ENCODE measurements around the gene KRT71. TPM values are rescaled to one million over a fixed set of nuclear protein-coding genes. Genes with fewer than 3 reads are reported as not detected.

The KRT71 gene
- polyA plus RNA-seq, 1 experiment = not detected

- TF ChIP-seq, protein P1, sequence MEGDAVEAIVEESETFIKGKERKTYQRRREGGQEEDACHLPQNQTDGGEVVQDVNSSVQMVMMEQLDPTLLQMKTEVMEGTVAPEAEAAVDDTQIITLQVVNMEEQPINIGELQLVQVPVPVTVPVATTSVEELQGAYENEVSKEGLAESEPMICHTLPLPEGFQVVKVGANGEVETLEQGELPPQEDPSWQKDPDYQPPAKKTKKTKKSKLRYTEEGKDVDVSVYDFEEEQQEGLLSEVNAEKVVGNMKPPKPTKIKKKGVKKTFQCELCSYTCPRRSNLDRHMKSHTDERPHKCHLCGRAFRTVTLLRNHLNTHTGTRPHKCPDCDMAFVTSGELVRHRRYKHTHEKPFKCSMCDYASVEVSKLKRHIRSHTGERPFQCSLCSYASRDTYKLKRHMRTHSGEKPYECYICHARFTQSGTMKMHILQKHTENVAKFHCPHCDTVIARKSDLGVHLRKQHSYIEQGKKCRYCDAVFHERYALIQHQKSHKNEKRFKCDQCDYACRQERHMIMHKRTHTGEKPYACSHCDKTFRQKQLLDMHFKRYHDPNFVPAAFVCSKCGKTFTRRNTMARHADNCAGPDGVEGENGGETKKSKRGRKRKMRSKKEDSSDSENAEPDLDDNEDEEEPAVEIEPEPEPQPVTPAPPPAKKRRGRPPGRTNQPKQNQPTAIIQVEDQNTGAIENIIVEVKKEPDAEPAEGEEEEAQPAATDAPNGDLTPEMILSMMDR (IDR thresholded peaks at IDR 0.05; ENCODE audit: insufficient read depth, low read depth, low read length) = no peak
- Histone ChIP-seq H3K36me3 (ENCODE audit: control insufficient read depth, insufficient read depth, low read length) (no peaks in the 10 kb centered on the region), H3K4me3 (ENCODE audit: low read depth, low read length) (no peak overlapping the region), H3K27me3 (ENCODE audit: control insufficient read depth, insufficient read depth, low read length) (peaks cover 12% of the 10 kb centered on the region)
- POLR2A ChIA-PET = no interaction called here
- no peak for DNase-seq (ENCODE audit: low read depth)
- CTCF ChIA-PET = interaction anchor here (1.1 to 2.4 kb wide), 6 partner anchors 10 to 368 kb away, joined by 3 to 11 read pairs (median 6); no protein-coding TSS in a partner anchor
Observed at GRCh38 chr12:52517005-52517835, 35.7 kb downstream of the KRT71 start.

GRCh38 chr12:52515927-52516831 lies 36.8 kb downstream of the KRT71 start:
- POLR2A ChIA-PET = interaction anchor here (0.6 kb wide), 1 partner anchor 31 kb away, joined by 4 read pairs; no protein-coding TSS in a partner anchor
- no peak for DNase-seq (ENCODE audit: low read depth)
- H3K4me3 ChIP-seq (ENCODE audit: low read depth, low read length) = no peak overlapping the region
- TF ChIP-seq, protein P1 (IDR thresholded peaks at IDR 0.05; ENCODE audit: insufficient read depth, low read depth, low read length) = no peak
- CTCF ChIA-PET = interaction anchor here (0.6 to 2.4 kb wide), 11 partner anchors 9 to 369 kb away, joined by 3 to 11 read pairs (median 3); no protein-coding TSS in a partner anchor
- peaks cover 12% of the 10 kb centered on the region for H3K27me3 ChIP-seq (ENCODE audit: control insufficient read depth, insufficient read depth, low read length)
- H3K36me3 ChIP-seq (ENCODE audit: control insufficient read depth, insufficient read depth, low read length) = no peaks in the 10 kb centered on the region

DNA sequence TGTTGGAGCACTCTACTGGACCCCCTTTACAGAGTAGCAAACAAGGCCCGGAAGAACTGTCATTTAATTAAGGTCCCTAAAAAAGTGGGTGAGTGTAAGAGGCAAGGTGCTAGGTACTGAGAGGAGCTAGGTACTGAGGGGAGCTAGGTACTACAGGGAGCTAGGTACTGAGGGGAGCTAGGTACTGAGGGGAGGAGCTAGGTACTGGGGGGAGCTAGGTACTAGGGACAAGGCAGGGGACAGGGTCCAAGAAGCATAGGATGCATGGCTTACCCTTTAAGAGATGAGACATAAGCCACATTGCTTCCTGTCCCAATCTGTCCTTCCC lies 37.7 kb downstream of the KRT71 start:
- H3K4me3 ChIP-seq (ENCODE audit: low read depth, low read length) = no peak overlapping the region
- H3K36me3 ChIP-seq (ENCODE audit: control insufficient read depth, insufficient read depth, low read length) = no peaks in the 10 kb centered on the region
- CTCF ChIA-PET = interaction anchor here (1.1 to 2.4 kb wide), 3 partner anchors 9 to 364 kb away, joined by 4 to 11 read pairs (median 5); no protein-coding TSS in a partner anchor
- TF ChIP-seq, protein P1 (IDR thresholded peaks at IDR 0.05; ENCODE audit: insufficient read depth, low read depth, low read length) = no peak
- peaks cover 11% of the 10 kb centered on the region; the same call in 1 of the 2 replicates for H3K27me3 ChIP-seq (ENCODE audit: control insufficient read depth, insufficient read depth, low read length)
- POLR2A ChIA-PET = no interaction called here
- DNase-seq (ENCODE audit: low read depth) = no peak

- Histone ChIP-seq H3K27me3 (ENCODE audit: control insufficient read depth, insufficient read depth, low read length) (peaks cover 8% of the 10 kb centered on the region; the same call in 1 of the 2 replicates), H3K36me3 (ENCODE audit: control insufficient read depth, insufficient read depth, low read length) (no peaks in the 10 kb centered on the region), H3K4me3 (ENCODE audit: low read depth, low read length) (no peak overlapping the region)
- CTCF ChIA-PET = interaction anchor here (1.1 to 2.4 kb wide), 4 partner anchors 8 to 365 kb away, joined by 4 to 11 read pairs (median 6); no protein-coding TSS in a partner anchor
- POLR2A ChIA-PET = no interaction called here
- no peak for DNase-seq (ENCODE audit: low read depth)
- TF ChIP-seq, protein P1 (IDR thresholded peaks at IDR 0.05; ENCODE audit: insufficient read depth, low read depth, low read length) = no peak
Observed at GRCh38 chr12:52514471-52515318, 38.2 kb downstream of the KRT71 start.

All from BJ (cell line).